UCSD-AML1 (cell line): ENCODE data around the gene TEX38.

ENCODE experiments used
- DNase-seq: peaks from one replicate; lab custom pipeline; 2025; ENCODE audit not compliant: unreplicated experiment; lab: John Stamatoyannopoulos, UW

Gene TEX38

DNA sequence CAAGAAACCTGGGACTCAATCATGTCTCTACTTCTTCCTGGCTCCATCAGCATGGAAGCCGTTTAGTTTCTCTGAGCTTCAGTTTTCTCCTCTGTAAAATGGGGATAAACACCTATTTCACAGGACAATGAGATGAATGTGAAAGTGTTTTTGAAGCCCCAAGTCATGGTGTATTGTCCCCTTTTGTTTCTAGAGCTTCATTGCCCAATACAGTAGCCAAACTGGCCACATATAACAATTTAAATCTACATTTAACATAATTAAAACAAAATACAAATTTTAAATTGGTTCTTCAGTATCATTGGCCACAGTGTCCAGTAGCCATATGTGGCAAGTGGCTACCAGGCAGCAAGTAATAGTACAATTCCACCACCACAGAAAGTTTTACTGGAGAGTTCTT lies 49.5 kb downstream of the TEX38 start:
- DNase-seq, result no peak

- no peak for DNase-seq
These were observed 50.1 kb downstream of the TEX38 start for GRCh38 chr1:46721686-46722205.
